ENCODE results near the gene IFNA2.

Gene IFNA2

DNA sequence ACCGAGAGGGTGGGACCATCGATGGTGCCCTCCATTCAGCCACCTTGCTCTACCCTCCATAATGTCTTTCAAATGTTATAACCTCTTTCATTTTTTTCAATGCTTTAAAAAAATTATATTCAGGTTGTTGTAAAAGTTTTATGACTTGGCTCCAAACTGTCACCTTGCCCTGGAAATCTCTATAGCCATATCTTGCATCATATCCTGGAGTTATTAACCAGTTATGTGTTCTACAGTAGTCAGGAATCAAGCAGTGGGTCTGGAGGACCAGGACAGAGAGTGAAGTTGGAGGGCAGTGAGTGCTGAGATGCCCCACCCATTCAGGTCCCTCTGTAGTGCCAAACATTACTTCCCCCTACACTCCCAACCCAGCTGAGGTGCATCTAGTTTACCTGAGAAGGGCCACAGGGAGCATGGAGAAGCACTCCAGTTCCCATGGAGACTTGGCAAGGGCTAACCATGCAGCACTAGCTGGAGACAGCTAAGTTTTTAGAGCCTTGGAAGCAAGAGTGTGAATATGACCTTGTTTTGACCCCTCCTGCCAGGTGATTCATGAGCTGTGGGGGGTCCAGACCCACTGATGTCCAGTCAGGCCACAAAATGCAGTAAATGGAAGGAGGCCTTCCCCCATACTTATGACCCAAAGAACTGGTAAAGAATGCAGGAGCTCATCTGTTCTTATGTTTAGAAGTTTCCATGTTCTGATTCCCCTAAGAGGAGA is 29.2 kb upstream of the IFNA2 start:
- Histone ChIP-seq H3K27ac (ENCODE audit: low read length) (no peak overlapping the region), H3K9ac (ENCODE audit: low read depth, low read length) (no peak overlapping the region), H3K79me2 (ENCODE audit: insufficient read depth, low read length) (no peaks in the 10 kb centered on the region), H4K20me1 (ENCODE audit: insufficient read depth, low read length) (no peaks in the 10 kb centered on the region), H3K27me3 (ENCODE audit: insufficient read depth, low read length, poor library complexity) (peaks cover 11% of the 10 kb centered on the region), H3K4me1 (ENCODE audit: insufficient read depth, low read length) (no peaks in the 10 kb centered on the region), H3K4me3 (ENCODE audit: low read depth in 1 of 2, low read length in 2 of 2) (no peak overlapping the region), H2AFZ (ENCODE audit: low read depth, low read length) (no peak overlapping the region), H3K4me2 (ENCODE audit: insufficient read depth, low read length) (no peak overlapping the region), H3K36me3 (ENCODE audit: insufficient read depth, low read length) (no peaks in the 10 kb centered on the region), H3K9me3 (ENCODE audit: insufficient read depth, low read length, severe bottlenecking) (no peaks in the 10 kb centered on the region)
- TF ChIP-seq EZH2 (IDR thresholded peaks at IDR 0.05; ENCODE audit: borderline replicate concordance, low read depth, low read length, severe bottlenecking), result no peak
- ATAC-seq (ENCODE audit: insufficient read depth, low read depth), result no peak
- no peak for DNase-seq

DNA sequence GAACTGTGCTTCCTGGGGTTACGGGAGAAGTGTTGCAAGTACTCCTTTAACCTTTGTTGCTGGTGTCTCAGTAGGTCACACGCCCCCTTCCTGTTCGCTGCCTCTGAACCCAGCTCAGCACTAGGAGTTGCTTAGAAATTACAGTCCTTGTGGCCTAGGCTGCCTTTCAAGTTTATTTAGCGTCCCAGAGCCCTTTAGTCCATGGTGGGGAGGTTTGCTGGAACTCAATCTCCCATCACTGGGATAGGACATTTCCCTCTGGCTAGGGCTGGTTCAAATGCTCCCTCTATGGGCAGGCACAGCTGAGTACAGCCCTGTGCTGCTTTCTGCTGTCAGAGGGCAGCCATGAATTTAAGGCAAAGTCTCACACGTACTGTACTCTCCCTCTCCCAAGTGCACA is 28.4 kb upstream of the IFNA2 start:
- H3K4me2 ChIP-seq (ENCODE audit: insufficient read depth, low read length), result no peak overlapping the region
- DNase-seq (peak; percentile 13), ATAC-seq (ENCODE audit: insufficient read depth, low read depth) (peak; percentile 62)
- H3K36me3 ChIP-seq (ENCODE audit: insufficient read depth, low read length), result no peaks in the 10 kb centered on the region
- H3K79me2 ChIP-seq (ENCODE audit: insufficient read depth, low read length), result no peaks in the 10 kb centered on the region
- H3K4me3 ChIP-seq (ENCODE audit: low read depth in 1 of 2, low read length in 2 of 2), result no peak overlapping the region
- H3K9me3 ChIP-seq (ENCODE audit: insufficient read depth, low read length, severe bottlenecking), result no peaks in the 10 kb centered on the region
- no peak for TF ChIP-seq EZH2 (IDR thresholded peaks at IDR 0.05; ENCODE audit: borderline replicate concordance, low read depth, low read length, severe bottlenecking)
- TF ChIP-seq, protein P1, sequence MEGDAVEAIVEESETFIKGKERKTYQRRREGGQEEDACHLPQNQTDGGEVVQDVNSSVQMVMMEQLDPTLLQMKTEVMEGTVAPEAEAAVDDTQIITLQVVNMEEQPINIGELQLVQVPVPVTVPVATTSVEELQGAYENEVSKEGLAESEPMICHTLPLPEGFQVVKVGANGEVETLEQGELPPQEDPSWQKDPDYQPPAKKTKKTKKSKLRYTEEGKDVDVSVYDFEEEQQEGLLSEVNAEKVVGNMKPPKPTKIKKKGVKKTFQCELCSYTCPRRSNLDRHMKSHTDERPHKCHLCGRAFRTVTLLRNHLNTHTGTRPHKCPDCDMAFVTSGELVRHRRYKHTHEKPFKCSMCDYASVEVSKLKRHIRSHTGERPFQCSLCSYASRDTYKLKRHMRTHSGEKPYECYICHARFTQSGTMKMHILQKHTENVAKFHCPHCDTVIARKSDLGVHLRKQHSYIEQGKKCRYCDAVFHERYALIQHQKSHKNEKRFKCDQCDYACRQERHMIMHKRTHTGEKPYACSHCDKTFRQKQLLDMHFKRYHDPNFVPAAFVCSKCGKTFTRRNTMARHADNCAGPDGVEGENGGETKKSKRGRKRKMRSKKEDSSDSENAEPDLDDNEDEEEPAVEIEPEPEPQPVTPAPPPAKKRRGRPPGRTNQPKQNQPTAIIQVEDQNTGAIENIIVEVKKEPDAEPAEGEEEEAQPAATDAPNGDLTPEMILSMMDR (IDR thresholded peaks at IDR 0.05; ENCODE audit: borderline replicate concordance, extremely low read depth, low read length, poor library complexity, severe bottlenecking), result peak; percentile 41
- H2AFZ ChIP-seq (ENCODE audit: low read depth, low read length), result no peak overlapping the region
- no peaks in the 10 kb centered on the region for H4K20me1 ChIP-seq (ENCODE audit: insufficient read depth, low read length)
- H3K27me3 ChIP-seq (ENCODE audit: insufficient read depth, low read length, poor library complexity), result peaks cover 11% of the 10 kb centered on the region
- H3K4me1 ChIP-seq (ENCODE audit: insufficient read depth, low read length), result no peaks in the 10 kb centered on the region
- H3K9ac ChIP-seq (ENCODE audit: low read depth, low read length), result no peak overlapping the region
- H3K27ac ChIP-seq (ENCODE audit: low read length), result no peak overlapping the region

DNA sequence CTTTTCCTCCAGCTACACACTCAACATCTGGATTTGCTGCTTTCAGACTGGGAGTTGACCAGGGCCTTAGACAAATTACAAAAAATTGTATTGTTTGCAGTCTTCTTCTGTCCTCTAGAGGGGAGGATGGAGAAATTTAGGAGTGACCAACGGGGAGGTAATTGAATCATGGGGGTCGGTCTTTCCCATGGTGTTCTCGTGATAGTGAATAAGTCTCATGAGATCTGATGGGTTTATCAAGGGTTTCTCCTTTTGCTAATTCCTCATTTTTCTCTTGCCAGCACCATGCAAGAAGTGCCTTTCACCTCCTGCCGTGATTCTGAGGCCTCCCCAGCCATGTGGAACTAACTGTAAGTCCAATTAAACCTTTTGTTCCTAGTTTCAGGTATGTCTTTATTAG is 28.0 kb upstream of the IFNA2 start:
- no peaks in the 10 kb centered on the region for H3K4me1 ChIP-seq (ENCODE audit: insufficient read depth, low read length)
- no peaks in the 10 kb centered on the region for H3K79me2 ChIP-seq (ENCODE audit: insufficient read depth, low read length)
- no peak for DNase-seq
- no peak overlapping the region for H3K4me2 ChIP-seq (ENCODE audit: insufficient read depth, low read length)
- peaks cover 11% of the 10 kb centered on the region for H3K27me3 ChIP-seq (ENCODE audit: insufficient read depth, low read length, poor library complexity)
- no peak overlapping the region for H3K4me3 ChIP-seq (ENCODE audit: low read depth in 1 of 2, low read length in 2 of 2)
- no peak overlapping the region for H3K9ac ChIP-seq (ENCODE audit: low read depth, low read length)
- no peak overlapping the region for H2AFZ ChIP-seq (ENCODE audit: low read depth, low read length)
- no peak for TF ChIP-seq EZH2 (IDR thresholded peaks at IDR 0.05; ENCODE audit: borderline replicate concordance, low read depth, low read length, severe bottlenecking)
- TF ChIP-seq, protein P1 (IDR thresholded peaks at IDR 0.05; ENCODE audit: borderline replicate concordance, extremely low read depth, low read length, poor library complexity, severe bottlenecking), result no peak
- no peaks in the 10 kb centered on the region for H3K9me3 ChIP-seq (ENCODE audit: insufficient read depth, low read length, severe bottlenecking)
- no peaks in the 10 kb centered on the region for H4K20me1 ChIP-seq (ENCODE audit: insufficient read depth, low read length)
- ATAC-seq (ENCODE audit: insufficient read depth, low read depth), result no peak
- H3K36me3 ChIP-seq (ENCODE audit: insufficient read depth, low read length), result no peaks in the 10 kb centered on the region
- H3K27ac ChIP-seq (ENCODE audit: low read length), result no peak overlapping the region

DNA sequence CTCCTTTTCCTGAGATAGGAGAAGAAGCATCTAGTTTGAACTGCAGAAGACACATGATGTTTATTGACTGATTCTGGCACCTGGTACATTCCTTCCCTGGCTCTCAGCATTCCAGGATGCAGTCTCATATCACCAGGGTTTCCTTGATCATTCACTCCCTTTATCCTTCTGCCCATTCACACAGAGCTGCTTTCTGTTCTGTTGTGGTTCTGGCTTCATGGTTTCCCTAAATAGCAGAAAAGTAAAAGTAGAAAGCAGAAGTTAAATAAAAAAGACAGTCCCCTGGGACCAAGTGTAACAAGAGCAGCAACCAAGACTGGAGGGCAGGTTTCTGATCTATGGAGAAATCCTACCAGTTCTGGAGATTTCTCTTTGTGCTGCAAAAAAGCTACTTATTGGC is 26.9 kb upstream of the IFNA2 start:
- no peaks in the 10 kb centered on the region for H3K36me3 ChIP-seq (ENCODE audit: insufficient read depth, low read length)
- H3K27ac ChIP-seq (ENCODE audit: low read length), result no peak overlapping the region
- no peak overlapping the region for H3K9ac ChIP-seq (ENCODE audit: low read depth, low read length)
- H3K4me2 ChIP-seq (ENCODE audit: insufficient read depth, low read length), result no peak overlapping the region
- H3K79me2 ChIP-seq (ENCODE audit: insufficient read depth, low read length), result no peaks in the 10 kb centered on the region
- H3K27me3 ChIP-seq (ENCODE audit: insufficient read depth, low read length, poor library complexity), result peaks cover 7% of the 10 kb centered on the region
- no peaks in the 10 kb centered on the region for H3K4me1 ChIP-seq (ENCODE audit: insufficient read depth, low read length)
- no peak for TF ChIP-seq EZH2 (IDR thresholded peaks at IDR 0.05; ENCODE audit: borderline replicate concordance, low read depth, low read length, severe bottlenecking)
- TF ChIP-seq, protein P1 (IDR thresholded peaks at IDR 0.05; ENCODE audit: borderline replicate concordance, extremely low read depth, low read length, poor library complexity, severe bottlenecking), result no peak
- H2AFZ ChIP-seq (ENCODE audit: low read depth, low read length), result no peak overlapping the region
- ATAC-seq (ENCODE audit: insufficient read depth, low read depth) (no peak), DNase-seq (no peak)
- H4K20me1 ChIP-seq (ENCODE audit: insufficient read depth, low read length), result no peaks in the 10 kb centered on the region
- H3K9me3 ChIP-seq (ENCODE audit: insufficient read depth, low read length, severe bottlenecking), result no peaks in the 10 kb centered on the region
- no peak overlapping the region for H3K4me3 ChIP-seq (ENCODE audit: low read depth in 1 of 2, low read length in 2 of 2)

All from DND-41 (cell line).